ENCODE measurements around the gene CNST.
"Not testable (repeated sequence)": the region's sequence is repeated elsewhere in the genome, so short reads cannot be mapped to it uniquely, and the experiment has no call there.

The CNST gene

GRCh38 chr1:246703581-246703980 lies 137.3 kb downstream of the CNST start:
- TF ChIP-seq CTCF (IDR thresholded peaks at IDR 0.05; ENCODE audit: control insufficient read depth, insufficient read depth, low read depth, low read length, missing control alignments): no peak
- no peak overlapping the region for H3K4me3 ChIP-seq (ENCODE audit: control insufficient read depth, low read depth, low read length)
- DNase-seq (ENCODE audit: low read depth): no peak

- peak; percentile 92 for DNase-seq (ENCODE audit: low read depth)
- H3K4me3 ChIP-seq (ENCODE audit: control insufficient read depth, low read depth, low read length): no peak overlapping the region
- TF ChIP-seq CTCF (IDR thresholded peaks at IDR 0.05; ENCODE audit: control insufficient read depth, insufficient read depth, low read depth, low read length, missing control alignments): no peak
These were observed 139.1 kb downstream of the CNST start for GRCh38 chr1:246705368-246705767.

GRCh38 chr1:246708166-246708565 lies 141.9 kb downstream of the CNST start:
- TF ChIP-seq CTCF (IDR thresholded peaks at IDR 0.05; ENCODE audit: control insufficient read depth, insufficient read depth, low read depth, low read length, missing control alignments): no peak
- no peak overlapping the region for H3K4me3 ChIP-seq (ENCODE audit: control insufficient read depth, low read depth, low read length)
- DNase-seq (ENCODE audit: low read depth): no peak

GRCh38 chr1:246709196-246709595 lies 142.9 kb downstream of the CNST start:
- H3K4me3 ChIP-seq (ENCODE audit: control insufficient read depth, low read depth, low read length): no peak overlapping the region
- TF ChIP-seq CTCF (IDR thresholded peaks at IDR 0.05; ENCODE audit: control insufficient read depth, insufficient read depth, low read depth, low read length, missing control alignments): no peak
- DNase-seq (ENCODE audit: low read depth): no peak

GRCh38 chr1:246709835-246710234 lies 143.6 kb downstream of the CNST start:
- H3K4me3 ChIP-seq (ENCODE audit: control insufficient read depth, low read depth, low read length): no peak overlapping the region
- DNase-seq (ENCODE audit: low read depth): no peak
- TF ChIP-seq CTCF (IDR thresholded peaks at IDR 0.05; ENCODE audit: control insufficient read depth, insufficient read depth, low read depth, low read length, missing control alignments): no peak

GRCh38 chr1:246711548-246712003 lies 145.3 kb downstream of the CNST start:
- DNase-seq (ENCODE audit: low read depth): no peak
- H3K4me3 ChIP-seq (ENCODE audit: control insufficient read depth, low read depth, low read length): no peak overlapping the region
- TF ChIP-seq CTCF (IDR thresholded peaks at IDR 0.05; ENCODE audit: control insufficient read depth, insufficient read depth, low read depth, low read length, missing control alignments): no peak

GRCh38 chr1:246712428-246712827 lies 146.2 kb downstream of the CNST start:
- not testable (repeated sequence) for DNase-seq (ENCODE audit: low read depth); H3K4me3 ChIP-seq (ENCODE audit: control insufficient read depth, low read depth, low read length)
